Body of pancreas (tissue), 4 donors: ENCODE results near the gene LTBP4. TPM values are rescaled to one million over a fixed set of nuclear protein-coding genes. Genes with fewer than 3 reads are reported as not detected.

ENCODE experiments used
- ATAC-seq: fragments of 150-250 bp; one replicate; pipeline ENCODE4 v1.9.1; 2016
- DNase-seq, 4 donors: peaks; one replicate each; pipeline ENCODE4 v3.0.0-alpha.2; 2019
- H3K27ac ChIP-seq, 4 donors: fragments of 200-600 bp; sonication (generic); 1 replicate in 3 of 4; 2 replicates in 1 of 4; pipeline versions ENCODE4 v1.5.1 to v1.6.1; 2016 to 2019; ENCODE audit warnings: mild to moderate bottlenecking in 1 of 4, mixed read lengths in 1 of 4, moderate library complexity in 1 of 4
- H3K27me3 ChIP-seq, 2 donors: fragments of 200-600 bp; sonication (generic); one replicate each; pipeline ENCODE4 v1.6.0; 2016; ENCODE audit warnings: mild to moderate bottlenecking in 1 of 2
- H3K36me3 ChIP-seq, 2 donors: fragments of 200-600 bp; sonication (generic); replicated peaks in 1 of 2; 2 replicates each; pipeline ENCODE4 v1.5.1; 2016; ENCODE audit warnings: low read depth in 2 of 2; ENCODE audit not compliant: insufficient read depth in 1 of 2
- H3K4me1 ChIP-seq: fragments of 200-600 bp; sonication (generic); one replicate; pipeline ENCODE4 v1.6.0; 2016
- H3K4me3 ChIP-seq, 2 donors: fragments of 200-600 bp; sonication (generic); 1 replicate in 1 of 2; 2 replicates in 1 of 2; pipeline ENCODE4 v1.5.1; 2016 to 2019
- H3K9me3 ChIP-seq, 3 donors: fragments of 200-600 bp; sonication (generic); 1 replicate in 2 of 3; 2 replicates in 1 of 3; pipeline ENCODE4 v1.5.1; 2016
- POLR2A ChIP-seq, 3 donors: fragments of 450-650 bp; IDR thresholded peaks; one replicate each; pipeline ENCODE4 v1.6.1; 2016; ENCODE audit warnings: antibody characterized with exemption in 3 of 3, mild to moderate bottlenecking in 2 of 3
- WGBS, 2 donors: methylation state at CpG; one replicate each; pipeline ENCODE4 v1.1.5; 2017; 5-methylcytosine and 5-hydroxymethylcytosine counted together
- intact Hi-C: fragments of 100-400 bp; cut with DNase I; formaldehyde crosslinking; loops from one replicate; pipeline ENCODE4 v1.15.1; 2023
- total RNA-seq, 2 donors: library from RNA; depleted of rRNA; stranded (reverse); fragments of >200 nt; gene quantifications; one replicate each; pipeline ENCODE4 v1.1.0, GENCODE V29; 2016
- TF ChIP-seq, protein P1 (sequence below), 7 experiments: fragments of 450-650 bp in 4 of 7; fragments of 200-600 bp in 3 of 7; sonication (generic) in 3 of 7; IDR thresholded peaks; one replicate each; pipeline ENCODE4 v1.5.1; 2016 to 2019; ENCODE audit warnings: antibody characterized with exemption in 7 of 7

LTBP4 gene, protein sequence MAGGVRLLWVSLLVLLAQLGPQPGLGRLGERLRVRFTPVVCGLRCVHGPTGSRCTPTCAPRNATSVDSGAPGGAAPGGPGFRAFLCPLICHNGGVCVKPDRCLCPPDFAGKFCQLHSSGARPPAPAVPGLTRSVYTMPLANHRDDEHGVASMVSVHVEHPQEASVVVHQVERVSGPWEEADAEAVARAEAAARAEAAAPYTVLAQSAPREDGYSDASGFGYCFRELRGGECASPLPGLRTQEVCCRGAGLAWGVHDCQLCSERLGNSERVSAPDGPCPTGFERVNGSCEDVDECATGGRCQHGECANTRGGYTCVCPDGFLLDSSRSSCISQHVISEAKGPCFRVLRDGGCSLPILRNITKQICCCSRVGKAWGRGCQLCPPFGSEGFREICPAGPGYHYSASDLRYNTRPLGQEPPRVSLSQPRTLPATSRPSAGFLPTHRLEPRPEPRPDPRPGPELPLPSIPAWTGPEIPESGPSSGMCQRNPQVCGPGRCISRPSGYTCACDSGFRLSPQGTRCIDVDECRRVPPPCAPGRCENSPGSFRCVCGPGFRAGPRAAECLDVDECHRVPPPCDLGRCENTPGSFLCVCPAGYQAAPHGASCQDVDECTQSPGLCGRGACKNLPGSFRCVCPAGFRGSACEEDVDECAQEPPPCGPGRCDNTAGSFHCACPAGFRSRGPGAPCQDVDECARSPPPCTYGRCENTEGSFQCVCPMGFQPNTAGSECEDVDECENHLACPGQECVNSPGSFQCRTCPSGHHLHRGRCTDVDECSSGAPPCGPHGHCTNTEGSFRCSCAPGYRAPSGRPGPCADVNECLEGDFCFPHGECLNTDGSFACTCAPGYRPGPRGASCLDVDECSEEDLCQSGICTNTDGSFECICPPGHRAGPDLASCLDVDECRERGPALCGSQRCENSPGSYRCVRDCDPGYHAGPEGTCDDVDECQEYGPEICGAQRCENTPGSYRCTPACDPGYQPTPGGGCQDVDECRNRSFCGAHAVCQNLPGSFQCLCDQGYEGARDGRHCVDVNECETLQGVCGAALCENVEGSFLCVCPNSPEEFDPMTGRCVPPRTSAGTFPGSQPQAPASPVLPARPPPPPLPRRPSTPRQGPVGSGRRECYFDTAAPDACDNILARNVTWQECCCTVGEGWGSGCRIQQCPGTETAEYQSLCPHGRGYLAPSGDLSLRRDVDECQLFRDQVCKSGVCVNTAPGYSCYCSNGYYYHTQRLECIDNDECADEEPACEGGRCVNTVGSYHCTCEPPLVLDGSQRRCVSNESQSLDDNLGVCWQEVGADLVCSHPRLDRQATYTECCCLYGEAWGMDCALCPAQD (N-terminal part only)
- 100 to 1,000 TPM in 1 of 2 donors, 10 to 100 TPM in 1; 45.1 to 195 TPM for total RNA-seq

DNA sequence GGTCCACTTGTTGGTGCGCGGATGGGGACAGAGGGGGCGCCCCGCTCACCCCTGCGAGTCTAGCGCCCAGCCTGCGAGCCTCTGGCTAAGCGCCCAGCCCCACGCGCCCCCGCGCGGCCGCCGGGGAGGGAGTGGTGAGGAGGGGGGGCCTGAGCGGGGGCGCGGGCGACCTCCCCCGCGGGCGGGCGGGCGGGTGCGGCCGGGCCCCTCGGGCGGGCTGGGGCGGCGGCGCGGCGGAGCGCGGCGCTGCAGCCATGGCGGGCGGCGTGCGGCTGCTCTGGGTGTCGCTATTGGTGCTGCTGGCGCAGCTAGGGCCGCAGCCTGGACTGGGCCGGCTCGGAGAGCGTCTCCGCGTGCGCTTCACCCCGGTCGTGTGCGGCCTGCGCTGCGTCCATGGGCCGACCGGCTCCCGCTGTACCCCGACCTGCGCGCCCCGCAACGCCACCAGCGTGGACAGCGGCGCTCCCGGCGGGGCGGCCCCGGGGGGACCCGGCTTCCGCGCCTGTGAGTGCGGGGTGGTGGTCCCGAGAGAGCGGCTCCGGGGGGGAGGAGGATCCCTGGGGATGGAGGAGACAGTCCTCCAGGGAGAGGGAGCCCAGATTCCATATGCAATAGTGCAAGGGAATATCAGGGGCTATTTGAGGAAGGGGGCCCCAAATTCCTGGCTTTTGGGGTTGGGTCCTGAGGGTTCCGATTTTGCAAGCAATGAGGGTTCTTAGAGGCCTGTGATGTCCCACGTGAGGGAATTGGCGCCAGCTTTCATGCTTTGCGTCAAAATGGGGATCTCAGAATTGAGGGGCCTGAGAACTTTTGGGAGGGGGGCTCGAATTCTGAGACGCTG lies at the start of gene LTBP4:
Gene LTBP4 (plus strand): TSS at position 236 of the 841 bp plus-strand sequence. CDS start 19 bp downstream, at position 255.
- intact Hi-C loops = no loop called here
- Histone ChIP-seq H3K9me3 (no peaks in the 10 kb centered on the region), H3K27me3 (peaks cover 0 to 27% of the 10 kb centered on the region in 2 donors), H3K4me3 (no peak within 1 kb of the TSS), H3K27ac (no peak within 1 kb of the TSS), H3K4me1 (peaks cover 83% of the 10 kb centered on the region), H3K36me3 (no peaks in the 10 kb centered on the region)
- no peak for ATAC-seq
- TF ChIP-seq, protein P1, sequence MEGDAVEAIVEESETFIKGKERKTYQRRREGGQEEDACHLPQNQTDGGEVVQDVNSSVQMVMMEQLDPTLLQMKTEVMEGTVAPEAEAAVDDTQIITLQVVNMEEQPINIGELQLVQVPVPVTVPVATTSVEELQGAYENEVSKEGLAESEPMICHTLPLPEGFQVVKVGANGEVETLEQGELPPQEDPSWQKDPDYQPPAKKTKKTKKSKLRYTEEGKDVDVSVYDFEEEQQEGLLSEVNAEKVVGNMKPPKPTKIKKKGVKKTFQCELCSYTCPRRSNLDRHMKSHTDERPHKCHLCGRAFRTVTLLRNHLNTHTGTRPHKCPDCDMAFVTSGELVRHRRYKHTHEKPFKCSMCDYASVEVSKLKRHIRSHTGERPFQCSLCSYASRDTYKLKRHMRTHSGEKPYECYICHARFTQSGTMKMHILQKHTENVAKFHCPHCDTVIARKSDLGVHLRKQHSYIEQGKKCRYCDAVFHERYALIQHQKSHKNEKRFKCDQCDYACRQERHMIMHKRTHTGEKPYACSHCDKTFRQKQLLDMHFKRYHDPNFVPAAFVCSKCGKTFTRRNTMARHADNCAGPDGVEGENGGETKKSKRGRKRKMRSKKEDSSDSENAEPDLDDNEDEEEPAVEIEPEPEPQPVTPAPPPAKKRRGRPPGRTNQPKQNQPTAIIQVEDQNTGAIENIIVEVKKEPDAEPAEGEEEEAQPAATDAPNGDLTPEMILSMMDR (IDR thresholded peaks at IDR 0.05) = no peak
- TF ChIP-seq POLR2A (IDR thresholded peaks at IDR 0.05) = no peak
- WGBS, 2 donors = 1 to 7% methylated on average over 11 to 64 of the region's 82 CpGs
- peak in 3 of 4 donors; percentile 28 to 58 (median 51) for DNase-seq

DNA sequence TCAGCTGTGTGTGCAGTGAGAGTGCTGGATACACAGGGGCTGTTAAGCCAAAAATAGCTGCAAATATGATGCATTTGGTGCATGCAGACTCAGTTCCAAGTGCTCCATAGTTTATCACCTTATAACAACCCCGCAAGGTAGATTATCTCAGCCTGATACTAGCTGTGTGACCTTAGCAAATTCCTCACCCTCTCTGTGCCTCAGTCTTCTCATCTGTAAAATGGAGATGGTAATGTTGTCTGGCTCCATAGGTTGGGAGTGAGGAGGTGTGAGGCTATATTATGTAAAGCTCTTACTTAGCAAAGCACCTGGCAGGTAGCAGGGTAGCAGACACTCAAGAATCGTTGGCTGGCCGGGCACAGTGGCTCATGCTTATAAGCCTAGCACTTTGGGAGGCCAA lies 48.3 kb upstream of the LTBP4 start:
- no peak for ATAC-seq
- Histone ChIP-seq H3K36me3 (no peaks in the 10 kb centered on the region), H3K4me1 (peaks cover 7% of the 10 kb centered on the region), H3K27me3 (peaks cover 0 to 8% of the 10 kb centered on the region in 2 donors), H3K4me3 (no peak overlapping the region), H3K9me3 (no peaks in the 10 kb centered on the region), H3K27ac (no peak overlapping the region)
- intact Hi-C loops = no loop called here
- DNase-seq = no peak
- WGBS, 2 donors = 71 to 79% methylated on average over 1 to 3 of the region's 3 CpGs
- TF ChIP-seq, protein P1 (IDR thresholded peaks at IDR 0.05) = no peak
- TF ChIP-seq POLR2A (IDR thresholded peaks at IDR 0.05) = no peak

GRCh38 chr19:40553885-40554857 lies 47.0 kb upstream of the LTBP4 start:
- no peak for ATAC-seq
- DNase-seq = no peak

More at GRCh38 chr19:40553885-40554857, 47.0 kb upstream of the LTBP4 start:
- no peaks in the 10 kb centered on the region for H3K9me3 ChIP-seq
- H3K27ac ChIP-seq = no peak overlapping the region
- H3K36me3 ChIP-seq = no peaks in the 10 kb centered on the region
- 13 to 19% methylated on average over 29 to 68 of the region's 69 CpGs for whole genome bisulfite sequencing, 2 donors
- H3K27me3 ChIP-seq = peaks cover 0 to 8% of the 10 kb centered on the region in 2 donors
- no peak overlapping the region for H3K4me3 ChIP-seq
- H3K4me1 ChIP-seq = peaks cover 4% of the 10 kb centered on the region
- TF ChIP-seq, protein P1 (IDR thresholded peaks at IDR 0.05) = no peak
- TF ChIP-seq POLR2A (IDR thresholded peaks at IDR 0.05) = no peak
- intact Hi-C loops = no loop called here
